Endodermal cell (in vitro differentiated cells): Measurements from ENCODE around the gene RIPK1. TPM values are rescaled to one million over a fixed set of nuclear protein-coding genes. Genes with fewer than 3 reads are reported as not detected.
"Not testable (repeated sequence)": the region's sequence is repeated elsewhere in the genome, so short reads cannot be mapped to it uniquely, and the experiment has no call there.

Experiments used
- DNase-seq: peaks from one replicate; pipeline ENCODE4 v3.0.0-alpha.2; 2017
- H3K27ac ChIP-seq: 2 replicates; pipeline ENCODE4 v1.5.1; 2013; ENCODE audit warnings: mild to moderate bottlenecking, low read depth, low read length, moderate library complexity
- H3K27me3 ChIP-seq: 2 replicates; pipeline ENCODE4 v1.6.1; 2013; ENCODE audit warnings: mild to moderate bottlenecking, low read length, moderate library complexity; ENCODE audit not compliant: insufficient read depth, control insufficient read depth, poor library complexity, severe bottlenecking
- H3K36me3 ChIP-seq: 2 replicates; pipeline ENCODE4 v1.7.0; 2013; ENCODE audit warnings: mild to moderate bottlenecking, low read length, moderate library complexity; ENCODE audit not compliant: control insufficient read depth, insufficient read depth
- H3K4me1 ChIP-seq: one replicate; pipeline ENCODE4 v1.7.0; 2013; ENCODE audit warnings: low read length; ENCODE audit not compliant: control insufficient read depth, insufficient read depth
- H3K4me3 ChIP-seq: 2 replicates; pipeline ENCODE4 v1.5.1; 2013; ENCODE audit warnings: mild to moderate bottlenecking, low read length, moderate library complexity
- H3K9ac ChIP-seq: 2 replicates; pipeline ENCODE4 v1.6.1; 2013; ENCODE audit warnings: mild to moderate bottlenecking, low read length, moderate library complexity; ENCODE audit not compliant: poor library complexity, severe bottlenecking; ENCODE audit errors: extremely low read depth
- H3K9me3 ChIP-seq: 2 replicates; pipeline ENCODE4 v1.6.1; 2013; ENCODE audit warnings: mild to moderate bottlenecking, low read length, moderate library complexity; ENCODE audit not compliant: control insufficient read depth
- H3K27ac Mint-ChIP-seq: 2 replicates; pipeline ENCODE4 v1.8.0; 2020; ENCODE audit warnings: mixed read lengths
- H3K27me3 Mint-ChIP-seq: 2 replicates; pipeline ENCODE4 v1.8.0; 2021; ENCODE audit warnings: mild to moderate bottlenecking, mixed read lengths; ENCODE audit not compliant: insufficient read depth
- H3K36me3 Mint-ChIP-seq: 2 replicates; pipeline ENCODE4 v1.8.0; 2020; ENCODE audit warnings: low read depth, mixed read lengths
- H3K4me1 Mint-ChIP-seq: 2 replicates; pipeline ENCODE4 v1.8.0; 2020; ENCODE audit warnings: mixed read lengths
- H3K4me3 Mint-ChIP-seq: 2 replicates; pipeline ENCODE4 v1.8.0; 2020; ENCODE audit warnings: mild to moderate bottlenecking, moderate library complexity, mixed read lengths
- H3K9me3 Mint-ChIP-seq: 2 replicates; pipeline ENCODE4 v1.8.0; 2020; ENCODE audit warnings: mild to moderate bottlenecking, mixed read lengths
- CTCF ChIP-seq: fragments of 200-600 bp; sonication (generic); conservative IDR thresholded peaks from 2 replicates; pipeline ENCODE4 v1.5.0; 2021; ENCODE audit warnings: antibody characterized with exemption, mild to moderate bottlenecking
- WGBS, 2 experiments: methylation state at CpG; one replicate each; pipeline versions ENCODE4 v1.1.5 to v1.1.7; 2013; ENCODE audit warnings: missing lambda C conversion rate in 2 of 2, mixed read lengths in 1 of 2; ENCODE audit not compliant: insufficient coverage in 1 of 2, insufficient read length in 1 of 2; 5-methylcytosine and 5-hydroxymethylcytosine counted together
- total RNA-seq, 2 donors: library from RNA; stranded (reverse); fragmentation: NEBNext Ultra II Directional in 1 of 2; extraction: Animal tissue kit (Norgen Biotek cat#: 25700) in 1 of 2; gene quantifications; 2 replicates in 1 of 2; 3 replicates in 1 of 2; pipeline ENCODE4 v1.2.1, GENCODE V29; 2021

The RIPK1 gene
- total RNA-seq, 2 donors from 2014 or later = 10.2 to 18.7 TPM

GRCh38 chr6:3061501-3061941, 6.8 kb upstream of the RIPK1 start:
- Mint-ChIP-seq H3K4me1 (no peaks in the 10 kb centered on the region), H3K27me3 (peaks cover 30% of the 10 kb centered on the region), H3K36me3 (peaks cover 6% of the 10 kb centered on the region), H3K4me3 (no peak overlapping the region), H3K27ac (no peak overlapping the region), H3K9me3 (peaks cover 22% of the 10 kb centered on the region)
- Histone ChIP-seq H3K4me3 (no peak overlapping the region), H3K27me3 (no peaks in the 10 kb centered on the region), H3K9ac (no peak overlapping the region), H3K9me3 (no peaks in the 10 kb centered on the region), H3K36me3 (no peaks in the 10 kb centered on the region), H3K4me1 (no peaks in the 10 kb centered on the region), H3K27ac (no peak overlapping the region)
- no peak for DNase-seq
- TF ChIP-seq CTCF = no peak
- WGBS, 2 experiments = 98% methylated on average over 4 of the region's 5 CpGs; no CpG with 5 or more reads in 1 of the 2 experiments

- not testable (repeated sequence) for H3K9me3 ChIP-seq, H3K36me3 ChIP-seq, H3K4me1 Mint-ChIP-seq, H3K27me3 ChIP-seq, H3K4me1 ChIP-seq, H3K27ac Mint-ChIP-seq, H3K9ac ChIP-seq, H3K27ac ChIP-seq
- Mint-ChIP-seq H3K9me3 (peaks cover 34% of the 10 kb centered on the region), H3K36me3 (peaks cover 16% of the 10 kb centered on the region), H3K4me3 (peak overlapping the region; percentile 66), H3K27me3 (peaks cover 32% of the 10 kb centered on the region)
- 23% methylated on average over 11 of the region's 19 CpGs; no CpG with 5 or more reads in 1 of the 2 experiments for WGBS, 2 experiments
- H3K4me3 ChIP-seq = peak overlapping the region; percentile 92
- peak; percentile 60 for DNase-seq
Observed at GRCh38 chr6:3063340-3063732, 5.0 kb upstream of the RIPK1 start.

- peak overlapping the region; percentile 92 for H3K4me3 ChIP-seq
- DNase-seq = peak; percentile 92
- Mint-ChIP-seq H3K27me3 (peaks cover 32% of the 10 kb centered on the region), H3K27ac (peak overlapping the region; percentile 33), H3K9me3 (peaks cover 34% of the 10 kb centered on the region), H3K4me1 (no peaks in the 10 kb centered on the region), H3K36me3 (peaks cover 16% of the 10 kb centered on the region), H3K4me3 (peak overlapping the region; percentile 66)
- H3K9ac ChIP-seq = peak overlapping the region; percentile 63
- H3K27me3 ChIP-seq = no peaks in the 10 kb centered on the region
- no peaks in the 10 kb centered on the region for H3K4me1 ChIP-seq
- H3K9me3 ChIP-seq = peaks cover 9% of the 10 kb centered on the region
- TF ChIP-seq CTCF = no peak
- WGBS, 2 experiments = 1% methylated on average over 47 to 85 of the region's 85 CpGs
- no peak overlapping the region for H3K27ac ChIP-seq
- no peaks in the 10 kb centered on the region for H3K36me3 ChIP-seq
Observed at GRCh38 chr6:3063733-3064700, 4.3 kb upstream of the RIPK1 start.
